H1 (cell line): ENCODE data around the gene GNB3. TPM values are rescaled to one million over a fixed set of nuclear protein-coding genes. Genes with fewer than 3 reads are reported as not detected.

Experiments
- BACH1 ChIP-seq: IDR thresholded peaks from 2 replicates; pipeline ENCODE4 v1.6.1; 2012; ENCODE audit warnings: low read length, improper control_type of control experiment
- BCL11A ChIP-seq, 2 experiments: IDR thresholded peaks; one replicate each; pipeline ENCODE4 v1.6.1; 2011; ENCODE audit warnings: low read depth in 2 of 2, low read length in 2 of 2, mild to moderate bottlenecking in 2 of 2
- CREB1 ChIP-seq: IDR thresholded peaks from 2 replicates; pipeline ENCODE4 v1.6.1; 2012; ENCODE audit warnings: inconsistent platforms
- EGR1 ChIP-seq: IDR thresholded peaks from 2 replicates; pipeline ENCODE4 v1.6.1; 2011; ENCODE audit warnings: low read depth, low read length, borderline replicate concordance
- EP300 ChIP-seq, 2 experiments: IDR thresholded peaks; 1 replicate in 1 of 2; 2 replicates in 1 of 2; pipeline ENCODE4 v1.6.1; 2011 to 2012; ENCODE audit warnings: low read depth in 2 of 2, low read length in 2 of 2, mild to moderate bottlenecking in 2 of 2, borderline replicate concordance in 1 of 2, inconsistent platforms in 1 of 2, moderate library complexity in 1 of 2
- HDAC6 ChIP-seq: IDR thresholded peaks from one replicate; pipeline ENCODE4 v1.7.1; 2012; ENCODE audit warnings: low read depth, mild to moderate bottlenecking, inconsistent platforms, low read length, moderate library complexity
- JUND ChIP-seq: IDR thresholded peaks from 2 replicates; pipeline ENCODE4 v1.6.1; 2011; ENCODE audit warnings: mild to moderate bottlenecking, improper control_type of control experiment, low read length
- NRF1 ChIP-seq: IDR thresholded peaks from 2 replicates; pipeline ENCODE4 v1.6.1; 2011; ENCODE audit warnings: mild to moderate bottlenecking, low read depth, low read length, improper control_type of control experiment
- RAD21 ChIP-seq, 2 experiments: IDR thresholded peaks in 1 of 2; conservative IDR thresholded peaks in 1 of 2; 2 replicates each; pipeline ENCODE4 v1.6.1; 2011; ENCODE audit warnings: low read depth in 2 of 2, low read length in 2 of 2, improper control_type of control experiment in 1 of 2, inconsistent platforms in 1 of 2, mild to moderate bottlenecking in 1 of 2, moderate library complexity in 1 of 2
- RNF2 ChIP-seq: fragments of 200-900, 300-1000 bp; sonication (generic); IDR thresholded peaks from 2 replicates; pipeline ENCODE4 v1.7.1; 2016; ENCODE audit warnings: borderline replicate concordance, low read depth, mild to moderate bottlenecking, antibody characterized with exemption, low read length; ENCODE audit not compliant: poor library complexity, severe bottlenecking; ENCODE audit errors: missing control alignments
- SUZ12 ChIP-seq: fragments of 200-600 bp; sonication (generic); IDR thresholded peaks from 2 replicates; pipeline ENCODE4 v1.6.1; 2012; ENCODE audit warnings: mild to moderate bottlenecking, inconsistent platforms, low read length, moderate library complexity, mixed read lengths
- TBP ChIP-seq: IDR thresholded peaks from 2 replicates; pipeline ENCODE4 v1.6.1; 2011; ENCODE audit warnings: low read depth, low read length, improper control_type of control experiment
- TCF12 ChIP-seq: IDR thresholded peaks from 2 replicates; pipeline ENCODE4 v1.6.1; 2011; ENCODE audit warnings: low read depth, mild to moderate bottlenecking, low read length
- TEAD4 ChIP-seq: IDR thresholded peaks from 2 replicates; pipeline ENCODE4 v1.6.1; 2012; ENCODE audit warnings: low read depth, low read length, inconsistent platforms, mixed read lengths
- YY1 ChIP-seq: IDR thresholded peaks from 2 replicates; pipeline ENCODE4 v1.6.1; 2011; ENCODE audit warnings: low read depth, mild to moderate bottlenecking, low read length
- ZNF274 ChIP-seq: IDR thresholded peaks from 2 replicates; pipeline ENCODE4 v1.7.0; 2012; ENCODE audit warnings: low read length, borderline replicate concordance; ENCODE audit errors: extremely low read depth
- polyA plus RNA-seq, 7 experiments: library from polyadenylated mRNA; depleted of rRNA in 3 of 7; stranded (reverse) in 5 of 7; unstranded in 2 of 7; fragments of >200 nt in 5 of 7; fragments of 200-250 nt in 2 of 7; gene quantifications; 1 replicate in 5 of 7; 2 replicates in 1 of 7; 4 replicates in 1 of 7; pipeline versions ENCODE4 v1.2.1 to v1.2.3, GENCODE V29; 2011 to 2013; ENCODE audit warnings: missing spikeins in 2 of 7, mixed read lengths in 2 of 7
- total RNA-seq: library from RNA; stranded (reverse); fragmentation: NEBNext Ultra II Directional; extraction: Animal tissue kit (Norgen Biotek cat#: 25700); gene quantifications from 2 replicates; pipeline ENCODE4 v1.2.1, GENCODE V29; 2021
- TF ChIP-seq, protein P1 (sequence below): IDR thresholded peaks from 2 replicates; pipeline ENCODE4 v1.6.1; 2012; ENCODE audit warnings: inconsistent platforms
- TF ChIP-seq, protein P2 (sequence below): IDR thresholded peaks from 2 replicates; pipeline ENCODE4 v1.6.1; 2011; ENCODE audit warnings: low read depth, mild to moderate bottlenecking, low read length; ENCODE audit not compliant: insufficient read depth
- TF ChIP-seq, protein P3 (sequence below), 3 experiments: IDR thresholded peaks; 1 replicate in 2 of 3; 2 replicates in 1 of 3; pipeline versions ENCODE4 v1.5.1 to v1.6.1; 2011; ENCODE audit warnings: low read length in 3 of 3, mild to moderate bottlenecking in 3 of 3, inconsistent platforms in 2 of 3, low read depth in 1 of 3, moderate library complexity in 1 of 3; ENCODE audit not compliant: insufficient read depth in 1 of 3; ENCODE audit errors: control extremely low read depth in 1 of 3

The GNB3 gene
- total and polyA plus RNA-seq, 2 of the 8 experiments (the other 6 are each of a cell fraction or from before 2014, with no cell fraction given) = 9.9 TPM

DNA sequence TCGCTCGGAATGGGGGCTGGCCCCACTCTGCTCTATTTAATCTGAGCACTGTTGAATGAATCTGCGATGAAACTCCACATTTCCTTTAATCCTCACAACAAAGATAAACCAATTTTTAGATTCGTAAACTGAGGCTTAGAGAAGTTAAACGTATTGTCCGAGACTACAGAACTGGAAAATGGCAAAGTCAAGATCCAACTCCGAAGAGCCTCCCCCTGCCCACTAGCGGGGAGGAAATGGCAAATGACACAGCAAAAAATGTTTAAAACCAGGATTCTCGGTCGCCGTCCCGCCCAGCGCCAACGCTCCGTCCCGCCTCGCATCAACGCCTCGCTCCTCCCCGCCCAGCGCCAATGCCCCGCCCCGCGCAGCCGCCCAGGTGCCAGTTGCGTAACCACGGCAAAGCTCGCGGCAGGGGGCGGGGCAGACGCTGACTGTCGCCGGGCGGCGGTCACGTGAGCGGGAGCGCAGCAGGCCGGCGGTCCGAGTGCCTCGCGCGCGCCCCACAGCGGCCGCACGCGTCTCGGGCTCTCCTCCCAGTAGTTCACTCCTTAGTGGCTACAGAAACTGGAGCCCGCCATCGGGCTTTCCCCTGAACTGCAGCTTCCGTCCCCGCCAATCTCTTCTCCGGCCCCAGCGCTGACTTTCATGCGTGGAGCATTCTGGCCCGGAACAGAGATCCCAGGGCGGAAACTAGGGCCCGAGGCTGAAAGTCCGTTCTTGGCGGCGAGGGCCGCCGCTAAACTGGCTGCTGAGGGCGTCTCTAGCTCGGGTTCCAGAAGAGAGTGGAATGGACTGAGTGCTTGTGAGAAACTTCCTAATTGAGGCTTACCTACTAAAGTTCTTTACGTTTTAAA lies 50.3 kb downstream of the GNB3 start (continued):
- TF ChIP-seq, protein P1, sequence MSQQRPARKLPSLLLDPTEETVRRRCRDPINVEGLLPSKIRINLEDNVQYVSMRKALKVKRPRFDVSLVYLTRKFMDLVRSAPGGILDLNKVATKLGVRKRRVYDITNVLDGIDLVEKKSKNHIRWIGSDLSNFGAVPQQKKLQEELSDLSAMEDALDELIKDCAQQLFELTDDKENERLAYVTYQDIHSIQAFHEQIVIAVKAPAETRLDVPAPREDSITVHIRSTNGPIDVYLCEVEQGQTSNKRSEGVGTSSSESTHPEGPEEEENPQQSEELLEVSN = peak; percentile 50; the same call in 1 of the 2 replicates
- no peak for TF ChIP-seq RNF2
- TF ChIP-seq, protein P2, sequence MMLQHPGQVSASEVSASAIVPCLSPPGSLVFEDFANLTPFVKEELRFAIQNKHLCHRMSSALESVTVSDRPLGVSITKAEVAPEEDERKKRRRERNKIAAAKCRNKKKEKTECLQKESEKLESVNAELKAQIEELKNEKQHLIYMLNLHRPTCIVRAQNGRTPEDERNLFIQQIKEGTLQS = peak; percentile 89
- no peak for TF ChIP-seq BCL11A (IDR thresholded peaks at IDR 0.05; ENCODE audit: low read depth in 2 of 2, low read length in 2 of 2)
- peak; percentile 42 to 61 for TF ChIP-seq RAD21 (IDR thresholded peaks at IDR 0.05 in 1 of 2, conservative IDR thresholded peaks at IDR 0.05 in 1 of 2; ENCODE audit: low read depth in 2 of 2, low read length in 2 of 2)
- TF ChIP-seq SUZ12 = no peak
- peak; percentile 79; the same call in 1 of the 2 replicates for TF ChIP-seq YY1
- TF ChIP-seq HDAC6 = no peak
- TF ChIP-seq TEAD4 = peak; percentile 39; the same call in 1 of the 2 replicates
- TF ChIP-seq CREB1 = peak; percentile 73
- peak in 1 of 2 experiments; percentile 61; a peak in 1 of 3 replicates for TF ChIP-seq EP300 (IDR thresholded peaks at IDR 0.05; ENCODE audit: borderline replicate concordance in 1 of 2, low read depth in 2 of 2, low read length in 2 of 2)
- peak; percentile 46 for TF ChIP-seq NRF1
- 0 out of 2 replicates have a peak, but pooled peaks have one; percentile 37 for TF ChIP-seq EGR1
- peak; percentile 86; the same call in 1 of the 2 replicates for TF ChIP-seq TCF12
- peak; percentile 92 for TF ChIP-seq TBP
- TF ChIP-seq JUND = peak; percentile 63
- TF ChIP-seq, protein P3, sequence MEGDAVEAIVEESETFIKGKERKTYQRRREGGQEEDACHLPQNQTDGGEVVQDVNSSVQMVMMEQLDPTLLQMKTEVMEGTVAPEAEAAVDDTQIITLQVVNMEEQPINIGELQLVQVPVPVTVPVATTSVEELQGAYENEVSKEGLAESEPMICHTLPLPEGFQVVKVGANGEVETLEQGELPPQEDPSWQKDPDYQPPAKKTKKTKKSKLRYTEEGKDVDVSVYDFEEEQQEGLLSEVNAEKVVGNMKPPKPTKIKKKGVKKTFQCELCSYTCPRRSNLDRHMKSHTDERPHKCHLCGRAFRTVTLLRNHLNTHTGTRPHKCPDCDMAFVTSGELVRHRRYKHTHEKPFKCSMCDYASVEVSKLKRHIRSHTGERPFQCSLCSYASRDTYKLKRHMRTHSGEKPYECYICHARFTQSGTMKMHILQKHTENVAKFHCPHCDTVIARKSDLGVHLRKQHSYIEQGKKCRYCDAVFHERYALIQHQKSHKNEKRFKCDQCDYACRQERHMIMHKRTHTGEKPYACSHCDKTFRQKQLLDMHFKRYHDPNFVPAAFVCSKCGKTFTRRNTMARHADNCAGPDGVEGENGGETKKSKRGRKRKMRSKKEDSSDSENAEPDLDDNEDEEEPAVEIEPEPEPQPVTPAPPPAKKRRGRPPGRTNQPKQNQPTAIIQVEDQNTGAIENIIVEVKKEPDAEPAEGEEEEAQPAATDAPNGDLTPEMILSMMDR (IDR thresholded peaks at IDR 0.05; ENCODE audit: control extremely low read depth in 1 of 3, insufficient read depth in 1 of 3, low read depth in 1 of 3, low read length in 3 of 3) = peak; percentile 72 to 96 (median 78)
- TF ChIP-seq BACH1 = peak; percentile 95
- no peak for TF ChIP-seq ZNF274
